Spleen (tissue), 3 donors: ENCODE measurements around the gene MOCS2.

ENCODE experiments used
- POLR2A ChIP-seq, 3 donors: fragments of 450-650 bp; IDR thresholded peaks; one replicate each; pipeline ENCODE4 v1.5.1; 2017; ENCODE audit warnings: antibody characterized with exemption in 3 of 3, mild to moderate bottlenecking in 1 of 3
- POLR2AphosphoS5 ChIP-seq, 3 donors: sonication (generic); formaldehyde crosslinking; IDR thresholded peaks; one replicate each; pipeline ENCODE4 v1.5.1; 2017; ENCODE audit warnings: antibody characterized with exemption in 3 of 3

DNA sequence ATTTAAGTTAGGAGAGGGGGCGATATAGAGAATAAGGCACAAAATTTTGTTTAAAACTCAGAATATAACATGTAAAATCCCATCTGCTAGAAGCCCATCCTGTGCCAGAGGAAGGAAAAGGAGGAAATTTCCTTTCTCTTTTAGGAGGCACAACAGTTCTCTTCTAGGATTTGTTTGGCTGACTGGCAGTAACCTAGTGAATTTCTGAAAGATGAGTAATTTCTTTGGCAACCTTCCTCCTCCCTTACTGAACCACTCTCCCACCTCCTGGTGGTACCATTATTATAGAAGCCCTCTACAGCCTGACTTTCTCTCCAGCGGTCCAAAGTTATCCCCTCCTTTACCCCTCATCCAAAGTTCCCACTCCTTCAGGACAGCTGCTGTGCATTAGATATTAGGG is 18.3 kb downstream of the MOCS2 start:
- TF ChIP-seq POLR2AphosphoS5 (IDR thresholded peaks at IDR 0.05) (no peak), POLR2A (IDR thresholded peaks at IDR 0.05) (no peak)
